GM12878 (cell line): Measurements from ENCODE around the gene SPTBN1. TPM values are rescaled to one million over a fixed set of nuclear protein-coding genes. Genes with fewer than 3 reads are reported as not detected.

ENCODE experiments used
- ATAC-seq: fragments of 200-7000 bp; cut with Tn5 transposase; 3 replicates; pipeline ENCODE4 v1.9.1; 2020; ENCODE audit warnings: mild to moderate bottlenecking, moderate library complexity
- BruUV-seq: library from RNA; stranded (reverse); fragments of 400-500 nt; replicated peaks from 2 replicates; lab custom pipeline; 2021; lab: Mats Ljungman, UMichigan
- CTCF ChIA-PET: fragments of 300-600 bp; sonication (Branson Sonifier 250); formaldehyde crosslinking; extraction: SDS; loops from one replicate; lab custom pipeline; 2021; ENCODE audit warnings: inconsistent platforms; lab: Yijun Ruan, JAX
- POLR2A ChIA-PET: fragments of 350-600 bp; formaldehyde crosslinking; extraction: SDS; loops from one replicate; lab custom pipeline; 2021; ENCODE audit warnings: inconsistent platforms; lab: Charles Lee
- RAD21 ChIA-PET: fragments of 300-600 bp; sonication (Branson Sonifier 250); formaldehyde crosslinking; loops from one replicate; lab custom pipeline; 2023; ENCODE audit warnings: antibody characterized with exemption; ENCODE audit not compliant: unreplicated experiment; lab: Charles Lee
- SMC1A ChIA-PET: fragments of 300-600 bp; sonication (Branson Sonifier 250); formaldehyde crosslinking; loops from one replicate; lab custom pipeline; 2023; ENCODE audit not compliant: unreplicated experiment, uncharacterized antibody; lab: Charles Lee
- DNase-seq: peaks from one replicate; pipeline ENCODE4 v3.0.0-alpha.2; 2011; ENCODE audit warnings: low read depth, low spot score
- FAIRE-seq: peaks from 3 replicates; lab custom pipeline; 2011; peaks lifted over from hg19 to GRCh38; lab: Jason Lieb, UNC
- H2AFZ ChIP-seq: 2 replicates; pipeline ENCODE4 v1.6.0; 2011; ENCODE audit warnings: low read depth, low read length, control low read depth; ENCODE audit not compliant: control insufficient read depth
- H3K27ac ChIP-seq: 2 replicates; pipeline ENCODE4 v1.5.1; 2011; ENCODE audit warnings: control low read depth; ENCODE audit not compliant: control insufficient read depth, insufficient read depth
- H3K27me3 ChIP-seq, 2 experiments: replicated peaks in 1 of 2; 2 replicates each; pipeline versions ENCODE4 v1.6.0 to v1.6.1; 2011; ENCODE audit warnings: low read length in 1 of 2; ENCODE audit not compliant: control insufficient read depth in 2 of 2, insufficient read depth in 2 of 2
- H3K36me3 ChIP-seq, 2 experiments: 2 replicates each; pipeline ENCODE4 v1.5.1; 2011; ENCODE audit warnings: low read length in 1 of 2; ENCODE audit not compliant: control insufficient read depth in 2 of 2, insufficient read depth in 2 of 2
- H3K4me1 ChIP-seq: 2 replicates; pipeline ENCODE4 v1.6.1; 2011; ENCODE audit warnings: mild to moderate bottlenecking, low read length, moderate library complexity, mixed read lengths; ENCODE audit not compliant: control insufficient read depth, insufficient read depth
- H3K4me2 ChIP-seq: 2 replicates; pipeline ENCODE4 v1.6.0; 2011; ENCODE audit warnings: control low read depth; ENCODE audit not compliant: control insufficient read depth, insufficient read depth
- H3K4me3 ChIP-seq: fragments of 200-600 bp; sonication (generic); 2 replicates; pipeline ENCODE4 v1.5.1; 2016
- H3K79me2 ChIP-seq: 2 replicates; pipeline ENCODE4 v1.6.0; 2011; ENCODE audit warnings: low read length; ENCODE audit not compliant: control insufficient read depth, insufficient read depth
- H3K9ac ChIP-seq: 2 replicates; pipeline ENCODE4 v1.8.0; 2011; ENCODE audit warnings: low read length, control low read depth, mixed read lengths; ENCODE audit not compliant: control insufficient read depth, insufficient read depth
- H3K9me3 ChIP-seq: replicated peaks from 3 replicates; pipeline ENCODE4 v1.5.1; 2011; ENCODE audit warnings: mild to moderate bottlenecking, low read length; ENCODE audit not compliant: control insufficient read depth, insufficient read depth
- H4K20me1 ChIP-seq: 2 replicates; pipeline ENCODE4 v1.6.0; 2011; ENCODE audit not compliant: control insufficient read depth, insufficient read depth
- BCL11A ChIP-seq: IDR thresholded peaks from 2 replicates; pipeline ENCODE4 v1.6.1; 2011; ENCODE audit warnings: low read depth, low read length
- CBX5 ChIP-seq: sonication (generic); IDR thresholded peaks from 2 replicates; pipeline ENCODE4 v1.6.1; 2016; ENCODE audit warnings: low read depth, moderate library complexity, mild to moderate bottlenecking, inconsistent platforms
- IKZF1 ChIP-seq: fragments of 450-650 bp; conservative IDR thresholded peaks from 2 replicates; pipeline ENCODE4 v1.6.1; 2017; ENCODE audit warnings: antibody characterized with exemption, mild to moderate bottlenecking
- IKZF2 ChIP-seq, 2 experiments: fragments of 450-650 bp; IDR thresholded peaks; 2 replicates each; pipeline ENCODE4 v1.6.1; 2017; ENCODE audit warnings: mild to moderate bottlenecking in 2 of 2, moderate library complexity in 2 of 2
- JUNB ChIP-seq: IDR thresholded peaks from 2 replicates; pipeline ENCODE4 v1.6.1; 2016; ENCODE audit warnings: antibody characterized with exemption, mild to moderate bottlenecking
- MTA2 ChIP-seq: fragments of 450-650 bp; IDR thresholded peaks from 2 replicates; pipeline ENCODE4 v1.6.1; 2016; ENCODE audit warnings: low read depth, mild to moderate bottlenecking, moderate library complexity
- MXI1 ChIP-seq: fragments of 150-350 bp; IDR thresholded peaks from 2 replicates; pipeline ENCODE4 v1.6.1; 2011; ENCODE audit warnings: low read depth, mild to moderate bottlenecking, inconsistent platforms, low read length, improper control_type of control experiment
- POLR2AphosphoS2 ChIP-seq: IDR thresholded peaks from 2 replicates; pipeline ENCODE4 v1.6.1; 2011; ENCODE audit warnings: low read depth, mild to moderate bottlenecking, low read length, improper control_type of control experiment, moderate library complexity
- SUZ12 ChIP-seq: fragments of 200-600 bp; sonication (generic); IDR thresholded peaks from one replicate; pipeline ENCODE4 v1.6.1; 2018; ENCODE audit warnings: antibody characterized with exemption, mild to moderate bottlenecking; ENCODE audit not compliant: unreplicated experiment
- ZNF217 ChIP-seq: fragments of 450-650 bp; IDR thresholded peaks from 2 replicates; pipeline ENCODE4 v1.6.1; 2017; ENCODE audit warnings: antibody characterized with exemption, mild to moderate bottlenecking
- WGBS: methylation state at CpG from one replicate; pipeline ENCODE4 v1.1.6; 2016; ENCODE audit warnings: low lambda C conversion rate; ENCODE audit not compliant: insufficient replicate concordance, insufficient coverage; ENCODE audit errors: missing lambda C conversion rate; 5-methylcytosine and 5-hydroxymethylcytosine counted together
- in situ Hi-C: fragments of 300-500 bp; cut with MboI; formaldehyde crosslinking; loops from 9 replicates; pipeline ENCODE4 v1.14.3; 2018; ENCODE audit warnings: mixed read lengths
- intact Hi-C: fragments of 100-400 bp; cut with micrococcal nuclease; formaldehyde crosslinking; loops from one replicate; pipeline ENCODE4 v1.14.2; 2022; ENCODE audit not compliant: unreplicated experiment
- polyA plus RNA-seq, 11 experiments: library from polyadenylated mRNA; depleted of rRNA in 4 of 11; unstranded in 6 of 11; stranded (reverse) in 5 of 11; fragments of >200 nt; fragmentation: Nextera tagmentation in 4 of 11; fragmentation: Illumina TruSeq in 1 of 11; extraction: Ambion mirVana in 4 of 11; extraction: Trizol in 1 of 11; gene quantifications; 1 replicate in 1 of 11; 2 replicates in 10 of 11; pipeline versions ENCODE4 v1.2.1 to v1.2.3, GENCODE V29; 2011 to 2016; ENCODE audit warnings: inconsistent platforms in 2 of 11, missing spikeins in 2 of 11, low read depth in 1 of 11
- total RNA-seq, 4 experiments: library from RNA; depleted of rRNA in 3 of 4; stranded (reverse); fragments of >200 nt in 3 of 4; fragmentation: Illumina TruSeq in 1 of 4; extraction: Trizol in 1 of 4; gene quantifications; 2 replicates each; pipeline versions ENCODE4 v1.2.1 to v1.2.3, GENCODE V29; 2013 to 2021
- TF ChIP-seq, protein P1 (sequence below): fragments of 450-650 bp; IDR thresholded peaks from 2 replicates; pipeline ENCODE4 v1.6.1; 2016; ENCODE audit warnings: mild to moderate bottlenecking

SPTBN1 gene
- total and polyA plus RNA-seq, 10 of the 15 experiments (the other 5 are each of a cell fraction or from before 2014, with no cell fraction given), result 20.6 to 154 (median 76.7) TPM

DNA sequence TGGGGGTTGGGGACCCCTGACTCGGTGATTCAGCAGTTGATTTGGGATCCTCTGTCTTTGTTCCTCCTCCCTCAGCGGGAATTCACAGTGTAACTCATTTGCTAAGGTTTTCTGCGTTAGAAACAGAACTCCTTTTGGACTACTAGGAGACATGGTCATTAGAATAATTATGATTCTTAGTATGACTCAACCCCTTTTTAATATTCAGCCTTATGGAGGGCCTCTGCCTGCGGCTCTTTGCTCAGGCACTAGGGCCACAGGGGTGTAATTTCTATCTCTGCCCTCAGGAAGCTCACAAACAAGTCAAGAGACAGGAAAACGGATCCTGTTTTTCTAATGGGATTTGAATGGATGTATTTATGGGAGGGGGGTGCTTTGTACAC lies 117.4 kb downstream of the SPTBN1 start:
- Histone ChIP-seq H3K9ac (peak overlapping the region; percentile 80), H3K27ac (peak overlapping the region; percentile 100), H3K4me1 (peaks cover 81% of the 10 kb centered on the region), H4K20me1 (no peaks in the 10 kb centered on the region), H3K36me3 (peaks cover 0 to 3% of the 10 kb centered on the region in 2 experiments; a peak in 2 of 4 replicates), H2AFZ (no peak overlapping the region), H3K4me3 (0 out of 2 replicates have a peak overlapping the region, but pooled peaks have one; percentile 43)
- in situ Hi-C loops, result no loop called here
- intact Hi-C loops, result loop anchor here (10.0 kb wide), 2 partner anchors 471 to 1041 kb away; partner anchors contain the start of gene PPP4R3B
- BruUV-seq, result no TSS peak
- 51% methylated on average over 5 of the region's 5 CpGs for WGBS
- ATAC-seq (0 out of 3 replicates have a peak, but pooled peaks have one; percentile 6), DNase-seq (no peak), FAIRE-seq (no peak)
- RAD21 ChIA-PET, result interaction anchor here (0.6 to 10.5 kb wide), 7 partner anchors 8 to 467 kb away, joined by 3 to 195 read pairs (median 9); no protein-coding TSS in a partner anchor
- TF ChIP-seq MTA2 (0 out of 2 replicates have a peak, but pooled peaks have one; percentile 14), BCL11A (peak; percentile 9; the same call in 1 of the 2 replicates), POLR2AphosphoS2 (peak; percentile 21; the same call in 1 of the 2 replicates), SUZ12 (no peak), MXI1 (0 out of 2 replicates have a peak, but pooled peaks have one; percentile 2), CBX5 (no peak), IKZF2 (IDR thresholded peaks at IDR 0.05) (0 out of 4 replicates have a peak, but pooled peaks of 1 of the 2 experiments have one; percentile 4), IKZF1 (0 out of 2 replicates have a peak, but pooled peaks have one; percentile 3), JUNB (0 out of 2 replicates have a peak, but pooled peaks have one; percentile 7), ZNF217 (no peak)
- TF ChIP-seq, protein P1, sequence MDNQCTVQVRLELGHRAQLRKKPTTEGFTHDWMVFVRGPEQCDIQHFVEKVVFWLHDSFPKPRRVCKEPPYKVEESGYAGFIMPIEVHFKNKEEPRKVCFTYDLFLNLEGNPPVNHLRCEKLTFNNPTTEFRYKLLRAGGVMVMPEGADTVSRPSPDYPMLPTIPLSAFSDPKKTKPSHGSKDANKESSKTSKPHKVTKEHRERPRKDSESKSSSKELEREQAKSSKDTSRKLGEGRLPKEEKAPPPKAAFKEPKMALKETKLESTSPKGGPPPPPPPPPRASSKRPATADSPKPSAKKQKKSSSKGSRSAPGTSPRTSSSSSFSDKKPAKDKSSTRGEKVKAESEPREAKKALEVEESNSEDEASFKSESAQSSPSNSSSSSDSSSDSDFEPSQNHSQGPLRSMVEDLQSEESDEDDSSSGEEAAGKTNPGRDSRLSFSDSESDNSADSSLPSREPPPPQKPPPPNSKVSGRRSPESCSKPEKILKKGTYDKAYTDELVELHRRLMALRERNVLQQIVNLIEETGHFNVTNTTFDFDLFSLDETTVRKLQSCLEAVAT, result peak; percentile 50; the same call in 1 of the 2 replicates
- TF ChIP-seq, all 136 proteins: peak for 8
- Histone ChIP-seq H3K9me3 (no peaks in the 10 kb centered on the region), H3K27me3 (no peaks in the 10 kb centered on the region), H3K4me2 (peak overlapping the region; percentile 97), H3K79me2 (peaks cover 99% of the 10 kb centered on the region)
- ChIA-PET CTCF (interaction anchor here (1.1 to 8.4 kb wide), 4 partner anchors 8 to 131 kb away, joined by 3 to 79 read pairs (median 4); no protein-coding TSS in a partner anchor), POLR2A (interaction anchor here (1.0 to 18.4 kb wide), 6 partner anchors 8 to 100 kb away, joined by 3 to 504 read pairs (median 10); no protein-coding TSS in a partner anchor), SMC1A (interaction anchor here (0.8 to 21.8 kb wide), 11 partner anchors 2 to 105 kb away, joined by 3 to 569 read pairs (median 6); no protein-coding TSS in a partner anchor)
